PC-3 (cell line): ENCODE data around the gene MMP11. TPM values are rescaled to one million over a fixed set of nuclear protein-coding genes. Genes with fewer than 3 reads are reported as not detected.

Experiments used
- ATAC-seq: fragments of 200-7000 bp; cut with Tn5 transposase; 2 replicates; pipeline ENCODE4 v1.9.1; 2020; ENCODE audit warnings: mild to moderate bottlenecking, moderate library complexity
- BruUV-seq: library from RNA; stranded (reverse); fragments of 400-500 nt; replicated peaks from 2 replicates; lab custom pipeline; 2021; lab: Mats Ljungman, UMichigan
- CTCF ChIA-PET: fragments of 300-600 bp; sonication (Branson Sonifier 250); formaldehyde crosslinking; loops from one replicate; lab custom pipeline; 2022; ENCODE audit warnings: antibody characterized with exemption; lab: Charles Lee
- POLR2A ChIA-PET: fragments of 300-600 bp; sonication (Branson Sonifier 250); formaldehyde crosslinking; loops from one replicate; lab custom pipeline; 2022; ENCODE audit warnings: antibody characterized with exemption; ENCODE audit not compliant: unreplicated experiment; lab: Charles Lee
- DNase-seq: peaks from one replicate; pipeline ENCODE4 v3.0.0-alpha.2; 2015
- H2AFZ ChIP-seq: fragments of 300-600 bp; sonication (generic); 2 replicates; pipeline ENCODE4 v1.6.0; 2016; ENCODE audit warnings: antibody characterized with exemption, low read length
- H3F3A ChIP-seq: fragments of 300-600 bp; sonication (generic); one replicate; pipeline ENCODE4 v1.6.0; 2017; ENCODE audit warnings: antibody characterized with exemption, low read length, control low read depth, mild to moderate bottlenecking; ENCODE audit not compliant: unreplicated experiment
- H3K27ac ChIP-seq: fragments of 300-600 bp; sonication (generic); 2 replicates; pipeline ENCODE4 v1.5.1; 2016; ENCODE audit warnings: mild to moderate bottlenecking, low read length
- H3K27me3 ChIP-seq: fragments of 300-600 bp; sonication (generic); 2 replicates; pipeline ENCODE4 v1.6.1; 2016; ENCODE audit warnings: low read length, mixed read lengths
- H3K36me3 ChIP-seq: fragments of 300-600 bp; sonication (generic); 2 replicates; pipeline ENCODE4 v1.6.1; 2016; ENCODE audit warnings: low read depth, mixed run types, low read length, mixed read lengths
- H3K4me1 ChIP-seq: fragments of 300-600 bp; sonication (generic); 2 replicates; pipeline ENCODE4 v1.5.1; 2016; ENCODE audit warnings: low read length; ENCODE audit not compliant: insufficient read depth
- H3K4me2 ChIP-seq: fragments of 300-600 bp; sonication (generic); 2 replicates; pipeline ENCODE4 v1.6.0; 2016; ENCODE audit warnings: low read length
- H3K4me3 ChIP-seq: fragments of 300-600 bp; sonication (generic); 2 replicates; pipeline ENCODE4 v1.5.1; 2016; ENCODE audit warnings: mild to moderate bottlenecking, low read length, mixed read lengths
- H3K79me2 ChIP-seq: fragments of 300-600 bp; sonication (generic); 2 replicates; pipeline ENCODE4 v1.6.1; 2017; ENCODE audit warnings: low read length, mixed read lengths
- H3K9ac ChIP-seq: fragments of 300-600 bp; sonication (generic); 2 replicates; pipeline ENCODE4 v1.6.0; 2016; ENCODE audit warnings: mild to moderate bottlenecking, low read length
- H3K9me2 ChIP-seq: fragments of 300-600 bp; sonication (generic); replicated peaks from 2 replicates; pipeline ENCODE4 v1.6.1; 2016; ENCODE audit warnings: mixed run types, low read length, mixed read lengths
- H3K9me3 ChIP-seq: fragments of 300-600 bp; sonication (generic); 2 replicates; pipeline ENCODE4 v1.6.1; 2016; ENCODE audit warnings: low read length, mixed read lengths
- H4K20me1 ChIP-seq: fragments of 300-600 bp; sonication (generic); 2 replicates; pipeline ENCODE4 v1.6.1; 2016; ENCODE audit warnings: low read length, mixed read lengths
- CTCF ChIP-seq: fragments of 300-600 bp; sonication (generic); conservative IDR thresholded peaks from 2 replicates; pipeline ENCODE4 v1.5.1; 2017; ENCODE audit warnings: antibody characterized with exemption, low read depth, mild to moderate bottlenecking, low read length
- EZH2 ChIP-seq: fragments of 300-600 bp; sonication (generic); IDR thresholded peaks from one replicate; pipeline ENCODE4 v1.6.1; 2017; ENCODE audit warnings: antibody characterized with exemption, mild to moderate bottlenecking, low read length; ENCODE audit not compliant: unreplicated experiment
- EZH2phosphoT487 ChIP-seq: fragments of 300-600 bp; sonication (generic); IDR thresholded peaks from 2 replicates; pipeline ENCODE4 v1.6.1; 2018; ENCODE audit warnings: mild to moderate bottlenecking, antibody characterized with exemption, low read length, borderline replicate concordance
- intact Hi-C: fragments of 100-400 bp; cut with micrococcal nuclease; formaldehyde crosslinking; loops from 2 replicates; pipeline ENCODE4 v1.9.0; 2023
- total RNA-seq: library from RNA; depleted of rRNA; stranded (reverse); fragments of >200 nt; gene quantifications from 2 replicates; pipeline ENCODE4 v1.2.3, GENCODE V29; 2014

Gene MMP11
- total RNA-seq, 1 experiment from 2014 or later: 2.4 TPM

GRCh38 chr22:23816156-23816976 is 43.7 kb downstream of the MMP11 start:
- intact Hi-C loops: no loop called here
- Histone ChIP-seq H3K36me3 (peaks cover 3% of the 10 kb centered on the region; the same call in 1 of the 2 replicates), H3K4me2 (no peak overlapping the region), H3K9ac (no peak overlapping the region), H4K20me1 (no peaks in the 10 kb centered on the region), H3K4me3 (no peak overlapping the region), H3K9me3 (no peaks in the 10 kb centered on the region), H3K79me2 (no peaks in the 10 kb centered on the region), H2AFZ (no peak overlapping the region), H3K9me2 (no peaks in the 10 kb centered on the region), H3F3A (no peaks in the 10 kb centered on the region), H3K4me1 (no peaks in the 10 kb centered on the region), H3K27ac (no peak overlapping the region), H3K27me3 (no peaks in the 10 kb centered on the region)
- ATAC-seq: no peak
- TF ChIP-seq EZH2phosphoT487: no peak
- TF ChIP-seq CTCF: no peak
- no peak for TF ChIP-seq EZH2
- no peak for DNase-seq
- no TSS peak for BruUV-seq
- POLR2A ChIA-PET: no interaction called here
- CTCF ChIA-PET: no interaction called here

- BruUV-seq: no TSS peak
- ChIA-PET POLR2A (no interaction called here), CTCF (no interaction called here)
- no peaks in the 10 kb centered on the region for H3K9me3 ChIP-seq
- no peak overlapping the region for H3K4me2 ChIP-seq
- ATAC-seq (no peak), DNase-seq (no peak)
- no peak overlapping the region for H3K27ac ChIP-seq
- no peak overlapping the region for H3K4me3 ChIP-seq
- H3K27me3 ChIP-seq: no peaks in the 10 kb centered on the region
- no peaks in the 10 kb centered on the region for H3K9me2 ChIP-seq
- no peaks in the 10 kb centered on the region for H3K36me3 ChIP-seq
- H3K79me2 ChIP-seq: no peaks in the 10 kb centered on the region
- H4K20me1 ChIP-seq: no peaks in the 10 kb centered on the region
- TF ChIP-seq EZH2phosphoT487 (no peak), CTCF (no peak)
- no peak overlapping the region for H3K9ac ChIP-seq
- intact Hi-C loops: no loop called here
- H3K4me1 ChIP-seq: no peaks in the 10 kb centered on the region
- no peaks in the 10 kb centered on the region for H3F3A ChIP-seq
- no peak overlapping the region for H2AFZ ChIP-seq
Measured at GRCh38 chr22:23817146-23817545, 44.5 kb downstream of the MMP11 start.

DNA sequence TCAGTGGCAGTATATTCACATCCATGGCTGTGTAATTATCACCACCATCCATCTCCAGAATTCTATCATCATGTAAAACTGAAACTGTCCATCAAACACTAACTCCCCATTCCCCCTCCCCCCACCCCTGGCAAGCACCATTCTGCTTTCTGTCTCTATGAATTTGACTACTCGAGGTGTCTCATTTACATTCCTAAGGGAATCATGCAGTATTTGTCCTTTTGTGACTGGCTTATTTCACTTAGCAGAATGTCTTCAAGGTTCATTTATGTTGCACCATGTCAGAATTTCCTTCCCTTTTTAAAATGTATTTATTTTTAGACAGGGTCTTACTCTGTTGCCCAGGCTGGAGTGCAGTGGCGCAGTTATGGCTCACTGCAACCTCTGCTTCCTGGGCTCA is 45.9 kb downstream of the MMP11 start:
- H3K4me1 ChIP-seq: no peaks in the 10 kb centered on the region
- no peaks in the 10 kb centered on the region for H3K27me3 ChIP-seq
- ATAC-seq (no peak), DNase-seq (no peak)
- no peaks in the 10 kb centered on the region for H3K9me2 ChIP-seq
- no peaks in the 10 kb centered on the region for H4K20me1 ChIP-seq
- no peak overlapping the region for H2AFZ ChIP-seq
- POLR2A ChIA-PET: no interaction called here
- H3K27ac ChIP-seq: no peak overlapping the region
- no peak overlapping the region for H3K4me2 ChIP-seq
- no peak overlapping the region for H3K4me3 ChIP-seq
- H3K36me3 ChIP-seq: no peaks in the 10 kb centered on the region; the same call in 1 of the 2 replicates
- BruUV-seq: no TSS peak
- H3F3A ChIP-seq: no peaks in the 10 kb centered on the region
- CTCF ChIA-PET: no interaction called here
- H3K9me3 ChIP-seq: no peaks in the 10 kb centered on the region
- intact Hi-C loops: no loop called here
- no peak overlapping the region for H3K9ac ChIP-seq
- TF ChIP-seq EZH2: no peak
- TF ChIP-seq CTCF: no peak
- no peak for TF ChIP-seq EZH2phosphoT487
- H3K79me2 ChIP-seq: no peaks in the 10 kb centered on the region
